HepG2 (cell line): ENCODE results near the gene ANTXR1.

Experiments used
- CEBPZ ChIP-seq: IDR thresholded peaks from 2 replicates; pipeline ENCODE4 v1.6.1; 2012; ENCODE audit warnings: low read length, improper control_type of control experiment
- CREB1 ChIP-seq, 2 experiments: fragments of 450-650 bp in 1 of 2; IDR thresholded peaks; 2 replicates each; pipeline ENCODE4 v1.6.1; 2016 to 2017; ENCODE audit warnings: control low read depth in 1 of 2, mild to moderate bottlenecking in 1 of 2, missing compliant biosample characterization in 1 of 2, missing genetic modification characterization in 1 of 2
- CTCF ChIP-seq: sonication (generic); formaldehyde crosslinking; IDR thresholded peaks from 2 replicates; pipeline ENCODE4 v1.5.0; 2020; ENCODE audit warnings: mild to moderate bottlenecking, missing genetic modification reagents, moderate library complexity
- PHF21A ChIP-seq: sonication (generic); formaldehyde crosslinking; IDR thresholded peaks from 2 replicates; pipeline ENCODE4 v1.5.0; 2020; ENCODE audit warnings: mild to moderate bottlenecking, missing genetic modification reagents
- PREB ChIP-seq: sonication (generic); formaldehyde crosslinking; IDR thresholded peaks from 2 replicates; pipeline ENCODE4 v1.4.0; 2020; ENCODE audit warnings: missing genetic modification reagents
- ZBTB49 ChIP-seq: sonication (generic); formaldehyde crosslinking; IDR thresholded peaks from 2 replicates; pipeline ENCODE4 v1.4.0; 2020; ENCODE audit warnings: missing genetic modification reagents, borderline replicate concordance
- ZBTB8A ChIP-seq: sonication (generic); formaldehyde crosslinking; IDR thresholded peaks from 2 replicates; pipeline ENCODE4 v1.4.0; 2020; ENCODE audit warnings: mild to moderate bottlenecking, low read depth, missing genetic modification reagents, borderline replicate concordance
- TF ChIP-seq, protein P1 (sequence below): sonication (generic); formaldehyde crosslinking; IDR thresholded peaks from 2 replicates; pipeline ENCODE4 v1.4.0; 2020; ENCODE audit warnings: missing genetic modification reagents

DNA sequence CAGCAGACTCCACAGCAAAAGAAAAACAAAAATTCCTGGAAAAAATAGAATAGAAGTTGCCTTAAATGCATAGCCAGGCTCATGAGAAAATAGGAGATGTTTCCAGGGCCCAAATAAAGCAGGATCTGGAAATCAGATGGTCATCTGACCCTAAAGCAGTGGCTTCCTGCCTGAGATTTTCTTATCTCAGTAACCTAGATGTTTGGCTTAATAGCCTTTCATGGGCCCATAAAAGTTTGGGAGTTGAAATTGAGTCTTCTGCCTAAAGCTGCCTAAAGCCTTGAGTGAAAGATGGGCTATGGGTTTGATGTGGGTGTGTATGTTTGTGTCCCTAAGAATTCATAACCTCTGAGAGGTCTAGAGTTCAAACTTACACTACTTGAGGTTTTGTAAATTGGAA is 149.1 kb downstream of the ANTXR1 start:
- no peak for TF ChIP-seq PREB
- TF ChIP-seq PHF21A (CRISPR knock-in tag): no peak
- TF ChIP-seq CEBPZ: no peak
- TF ChIP-seq ZBTB8A: no peak
- TF ChIP-seq CREB1 (IDR thresholded peaks at IDR 0.05): no peak
- TF ChIP-seq CREB1 (CRISPR knock-in tag; IDR thresholded peaks at IDR 0.05): no peak
- no peak for TF ChIP-seq CTCF (CRISPR knock-in tag)
- TF ChIP-seq, protein P1, sequence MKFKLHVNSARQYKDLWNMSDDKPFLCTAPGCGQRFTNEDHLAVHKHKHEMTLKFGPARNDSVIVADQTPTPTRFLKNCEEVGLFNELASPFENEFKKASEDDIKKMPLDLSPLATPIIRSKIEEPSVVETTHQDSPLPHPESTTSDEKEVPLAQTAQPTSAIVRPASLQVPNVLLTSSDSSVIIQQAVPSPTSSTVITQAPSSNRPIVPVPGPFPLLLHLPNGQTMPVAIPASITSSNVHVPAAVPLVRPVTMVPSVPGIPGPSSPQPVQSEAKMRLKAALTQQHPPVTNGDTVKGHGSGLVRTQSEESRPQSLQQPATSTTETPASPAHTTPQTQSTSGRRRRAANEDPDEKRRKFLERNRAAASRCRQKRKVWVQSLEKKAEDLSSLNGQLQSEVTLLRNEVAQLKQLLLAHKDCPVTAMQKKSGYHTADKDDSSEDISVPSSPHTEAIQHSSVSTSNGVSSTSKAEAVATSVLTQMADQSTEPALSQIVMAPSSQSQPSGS (CRISPR knock-in tag): no peak
- no peak for TF ChIP-seq ZBTB49 (CRISPR knock-in tag)
